Mesenteric fat pad (tissue), 1 donor: ENCODE results near the gene ABCA9. TPM values are rescaled to one million over a fixed set of nuclear protein-coding genes. Genes with fewer than 3 reads are reported as not detected.
"Not testable (repeated sequence)": the region's sequence is repeated elsewhere in the genome, so short reads cannot be mapped to it uniquely, and the experiment has no call there.

Experiments used
- DNase-seq: peaks from one replicate; pipeline ENCODE4 v3.0.0-alpha.2; 2020; ENCODE audit warnings: low spot score
- long read RNA-seq: library from polyadenylated mRNA; unstranded; transcript quantifications from one replicate; pipeline ENCODE4 v2.0.0, GENCODE V29; 2020
- total RNA-seq: library from RNA; stranded (reverse); fragmentation: NEBNext Ultra II Directional; extraction: Animal tissue kit (Norgen Biotek cat#: 25700); gene quantifications from one replicate; pipeline ENCODE4 v1.2.1, GENCODE V29; 2021
- donor health status: DM: yes; HTN: yes; CAD: no.

ABCA9 gene, protein sequence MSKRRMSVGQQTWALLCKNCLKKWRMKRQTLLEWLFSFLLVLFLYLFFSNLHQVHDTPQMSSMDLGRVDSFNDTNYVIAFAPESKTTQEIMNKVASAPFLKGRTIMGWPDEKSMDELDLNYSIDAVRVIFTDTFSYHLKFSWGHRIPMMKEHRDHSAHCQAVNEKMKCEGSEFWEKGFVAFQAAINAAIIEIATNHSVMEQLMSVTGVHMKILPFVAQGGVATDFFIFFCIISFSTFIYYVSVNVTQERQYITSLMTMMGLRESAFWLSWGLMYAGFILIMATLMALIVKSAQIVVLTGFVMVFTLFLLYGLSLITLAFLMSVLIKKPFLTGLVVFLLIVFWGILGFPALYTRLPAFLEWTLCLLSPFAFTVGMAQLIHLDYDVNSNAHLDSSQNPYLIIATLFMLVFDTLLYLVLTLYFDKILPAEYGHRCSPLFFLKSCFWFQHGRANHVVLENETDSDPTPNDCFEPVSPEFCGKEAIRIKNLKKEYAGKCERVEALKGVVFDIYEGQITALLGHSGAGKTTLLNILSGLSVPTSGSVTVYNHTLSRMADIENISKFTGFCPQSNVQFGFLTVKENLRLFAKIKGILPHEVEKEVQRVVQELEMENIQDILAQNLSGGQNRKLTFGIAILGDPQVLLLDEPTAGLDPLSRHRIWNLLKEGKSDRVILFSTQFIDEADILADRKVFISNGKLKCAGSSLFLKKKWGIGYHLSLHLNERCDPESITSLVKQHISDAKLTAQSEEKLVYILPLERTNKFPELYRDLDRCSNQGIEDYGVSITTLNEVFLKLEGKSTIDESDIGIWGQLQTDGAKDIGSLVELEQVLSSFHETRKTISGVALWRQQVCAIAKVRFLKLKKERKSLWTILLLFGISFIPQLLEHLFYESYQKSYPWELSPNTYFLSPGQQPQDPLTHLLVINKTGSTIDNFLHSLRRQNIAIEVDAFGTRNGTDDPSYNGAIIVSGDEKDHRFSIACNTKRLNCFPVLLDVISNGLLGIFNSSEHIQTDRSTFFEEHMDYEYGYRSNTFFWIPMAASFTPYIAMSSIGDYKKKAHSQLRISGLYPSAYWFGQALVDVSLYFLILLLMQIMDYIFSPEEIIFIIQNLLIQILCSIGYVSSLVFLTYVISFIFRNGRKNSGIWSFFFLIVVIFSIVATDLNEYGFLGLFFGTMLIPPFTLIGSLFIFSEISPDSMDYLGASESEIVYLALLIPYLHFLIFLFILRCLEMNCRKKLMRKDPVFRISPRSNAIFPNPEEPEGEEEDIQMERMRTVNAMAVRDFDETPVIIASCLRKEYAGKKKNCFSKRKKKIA (N-terminal part only)
- 57.5 TPM for total RNA-seq
- long read RNA-seq, partial matches to known transcripts: 15 of 17 reads
- long read RNA-seq, other reads (novel, unspliced or antisense): 2 of 17 reads

DNA sequence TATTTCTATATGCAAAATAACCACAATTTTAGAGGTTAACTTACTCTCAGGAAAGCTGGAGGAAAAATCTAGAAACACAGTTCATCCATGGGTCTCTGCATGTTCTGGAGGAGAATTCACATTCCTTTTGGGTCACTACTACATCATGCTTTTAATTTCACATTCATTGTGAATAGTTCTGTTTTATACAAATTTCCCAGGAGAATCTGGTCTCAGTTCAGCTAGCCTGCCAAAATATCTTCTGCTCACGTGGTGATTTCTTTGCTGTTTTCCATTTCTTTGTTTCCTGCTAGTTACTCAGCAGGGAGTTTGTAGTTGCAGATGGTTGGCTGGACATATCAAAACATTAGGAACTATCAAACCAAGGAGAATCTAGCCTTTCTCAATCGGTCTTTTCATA, at the start of gene ABCA9:
ABCA9 (minus strand) TSS at position 106 of the 400 bp plus-strand sequence. CDS start 9,801 bp downstream, outside the sequence.
- no peak for DNase-seq

DNA sequence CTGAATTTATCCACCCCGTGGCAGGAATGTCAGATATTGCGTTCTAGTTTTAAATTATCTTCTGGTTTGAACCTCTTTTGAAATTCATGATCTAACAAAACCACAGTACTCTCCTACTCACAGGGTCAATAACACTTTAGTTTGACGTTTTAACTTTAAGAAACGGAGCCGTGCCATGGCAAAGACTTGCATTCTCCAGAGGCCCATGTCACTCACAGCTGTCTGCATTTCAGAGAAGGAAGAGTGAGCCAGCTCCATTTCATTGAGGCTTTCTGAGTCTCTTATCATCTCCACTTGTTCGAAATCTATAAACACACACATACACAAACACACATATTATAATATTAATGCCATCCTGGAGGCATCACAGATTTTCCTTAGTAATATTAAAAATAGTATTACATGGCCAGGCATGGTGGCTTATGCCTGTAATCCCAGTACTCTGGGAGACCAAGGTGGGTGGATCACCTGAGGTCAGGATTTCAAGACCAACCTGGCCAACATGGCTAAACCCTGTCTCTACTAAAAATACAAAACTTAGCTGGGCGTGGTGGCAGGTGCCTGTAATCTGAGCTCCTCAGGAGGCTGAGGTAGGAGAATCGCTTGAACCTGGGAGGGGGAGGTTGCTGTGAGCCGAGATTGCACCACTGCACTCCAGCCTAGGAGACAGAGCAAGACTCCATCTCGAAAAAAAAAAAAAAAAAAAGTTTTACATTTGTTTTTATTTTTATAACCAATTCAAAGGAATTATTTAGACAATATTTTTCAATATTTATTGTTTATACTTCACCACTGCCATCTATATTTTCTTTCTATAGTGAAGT, 45.4 kb upstream of the ABCA9 start:
- no peak for DNase-seq

DNA sequence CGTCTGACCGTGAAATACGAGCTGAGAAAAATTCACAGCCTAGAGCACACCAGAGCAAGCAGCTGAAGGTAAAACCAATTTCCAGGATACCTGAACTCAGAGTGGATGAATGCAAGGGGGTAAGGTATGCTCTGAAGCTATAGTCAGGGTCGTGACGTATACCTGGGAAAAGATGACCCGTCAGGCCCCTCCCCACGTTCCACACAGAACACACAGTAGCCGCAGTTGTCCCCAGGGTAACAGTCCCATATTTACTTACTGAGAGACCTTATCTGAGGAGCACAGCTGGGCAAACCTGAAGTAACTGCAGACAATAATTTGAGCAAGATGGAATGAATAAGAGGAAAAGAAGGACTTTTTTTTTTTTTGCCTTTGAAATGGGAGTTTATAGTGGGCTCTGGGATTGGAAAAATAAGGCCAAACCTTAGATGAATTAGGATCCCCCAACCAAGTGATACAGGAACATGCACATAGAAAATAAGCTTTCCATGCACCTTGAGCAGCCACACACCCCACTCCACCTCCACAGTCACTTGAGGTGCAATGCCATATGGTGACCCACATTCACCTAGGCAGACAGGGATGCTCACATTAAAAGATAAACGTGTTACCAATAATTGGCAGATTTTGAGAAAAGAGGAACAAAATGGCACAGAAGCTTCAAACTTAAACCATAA, 43.0 kb upstream of the ABCA9 start:
- DNase-seq: no peak

DNA sequence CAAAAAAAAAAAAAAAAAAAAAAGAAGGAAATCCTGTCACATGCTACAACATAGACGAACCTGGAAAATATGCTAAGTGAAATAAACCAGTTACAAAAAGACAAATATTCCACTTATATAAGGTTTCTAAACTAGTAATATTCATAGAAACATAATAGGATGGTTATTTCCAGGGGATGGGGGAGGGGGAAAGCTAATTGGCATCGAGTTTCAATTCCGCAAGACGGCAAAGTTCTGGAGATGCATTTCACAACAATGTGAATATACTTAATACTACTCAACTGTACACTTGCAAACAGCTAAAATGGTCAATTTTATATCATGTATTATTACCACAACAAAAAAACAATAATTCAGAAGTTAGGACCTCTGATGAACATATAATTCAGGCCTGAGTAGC, 37.9 kb upstream of the ABCA9 start:
- no peak for DNase-seq

DNA sequence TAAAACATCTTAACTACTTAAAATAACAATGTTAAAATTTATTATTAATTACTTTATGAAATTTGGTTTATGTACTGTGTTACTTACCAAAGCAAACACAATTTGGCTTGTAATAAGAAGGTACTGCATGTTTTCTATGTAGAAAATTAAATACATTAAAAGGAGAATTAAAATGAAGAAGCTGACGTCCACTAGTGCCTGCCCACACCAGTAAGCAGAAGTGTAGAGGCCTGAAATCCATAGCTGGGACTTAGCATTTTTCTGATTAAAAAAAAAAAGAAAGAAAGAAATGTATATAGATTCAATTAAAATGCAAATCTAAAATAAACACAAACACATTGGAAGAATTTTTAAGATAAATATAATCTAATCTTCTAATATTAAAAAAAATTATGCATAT, 35.8 kb upstream of the ABCA9 start:
- DNase-seq: no peak

DNA sequence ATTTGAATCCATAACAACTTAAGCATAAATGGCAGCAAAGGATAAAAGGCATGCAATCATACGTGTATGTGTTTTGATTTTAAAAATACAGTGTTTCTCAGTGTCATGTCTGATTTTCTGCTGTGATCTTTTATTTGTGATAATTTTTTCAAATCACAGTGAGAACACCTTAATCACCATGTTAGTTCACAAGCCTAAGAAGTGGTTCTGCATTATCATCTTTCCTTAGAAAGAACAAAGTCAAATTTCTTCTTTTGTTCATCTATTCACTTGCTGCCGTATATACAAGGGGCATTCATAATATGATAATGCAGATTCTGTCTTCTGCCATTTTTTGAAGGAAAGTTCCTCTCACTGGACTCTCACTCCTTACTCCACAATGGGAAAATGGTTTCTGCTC, 33.3 kb upstream of the ABCA9 start:
- no peak for DNase-seq

DNA sequence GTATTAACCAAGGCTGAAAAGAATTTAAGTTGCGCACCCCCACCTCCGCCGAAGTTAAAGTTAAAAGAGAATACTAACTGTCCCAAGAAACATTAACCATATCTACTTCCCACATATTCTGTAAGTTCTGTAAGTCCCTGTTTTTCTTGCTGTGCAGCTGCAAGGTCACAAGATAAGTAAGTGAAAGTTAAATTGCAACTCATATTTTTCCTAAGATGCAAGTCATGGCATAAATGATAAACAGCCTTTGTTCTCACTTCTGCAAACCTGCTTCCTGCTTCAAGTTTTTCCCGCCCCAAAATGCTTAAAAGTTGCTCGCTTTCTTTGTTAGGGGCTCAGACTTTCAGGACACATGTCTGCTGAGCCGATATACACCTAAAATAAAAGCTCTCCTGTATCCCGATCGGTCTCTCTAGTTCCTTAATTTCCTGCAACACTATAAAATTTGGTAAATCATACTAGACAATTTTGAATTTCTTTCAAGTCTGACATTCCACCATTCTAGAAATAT, 32.6 kb upstream of the ABCA9 start:
- DNase-seq: no peak

DNA sequence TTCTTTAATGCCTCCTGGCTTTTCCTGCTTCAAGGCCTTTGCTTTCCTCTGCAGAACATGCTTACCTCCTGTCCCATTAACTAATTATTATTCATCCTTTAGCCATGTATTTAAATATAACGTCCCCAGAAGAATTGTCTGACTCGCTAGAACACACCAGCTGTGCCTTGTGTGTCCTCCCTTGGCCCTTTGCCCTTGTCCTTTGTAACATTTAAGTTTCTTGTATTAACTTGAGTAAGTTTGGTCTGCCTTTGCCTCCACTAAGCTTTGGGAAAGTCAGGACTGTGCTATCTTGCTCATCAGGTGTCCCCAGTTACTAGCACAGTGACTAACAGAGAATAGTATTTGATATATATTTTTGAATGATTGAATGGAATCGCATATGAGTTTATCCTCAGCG, 29.6 kb upstream of the ABCA9 start:
- no peak for DNase-seq

DNA sequence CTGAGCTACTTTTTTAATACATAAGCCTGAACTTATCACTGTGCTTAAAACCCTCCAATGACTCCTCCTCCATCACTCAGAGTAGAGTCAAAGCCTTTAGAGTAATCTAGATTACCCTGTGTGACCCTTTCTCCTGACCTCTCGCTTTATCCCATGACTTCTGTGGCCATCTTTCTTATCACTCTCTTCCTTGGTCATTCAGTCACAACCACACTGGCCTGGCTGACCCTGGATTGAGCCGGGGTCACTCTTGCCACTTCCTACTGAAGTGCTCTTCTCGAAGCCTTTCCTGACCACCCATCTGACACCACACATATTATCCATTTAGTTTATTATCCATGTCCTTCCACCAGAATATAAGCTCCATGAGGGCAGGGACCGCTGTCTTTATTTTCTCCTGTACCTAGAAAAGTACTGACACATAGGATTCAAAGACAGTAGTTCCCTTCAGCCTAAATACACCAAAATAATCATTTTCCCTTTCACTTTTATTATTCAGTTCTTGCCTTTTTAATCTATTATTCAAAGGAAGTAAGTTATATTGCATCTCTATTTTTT, 28.0 kb upstream of the ABCA9 start:
- DNase-seq: no peak

DNA sequence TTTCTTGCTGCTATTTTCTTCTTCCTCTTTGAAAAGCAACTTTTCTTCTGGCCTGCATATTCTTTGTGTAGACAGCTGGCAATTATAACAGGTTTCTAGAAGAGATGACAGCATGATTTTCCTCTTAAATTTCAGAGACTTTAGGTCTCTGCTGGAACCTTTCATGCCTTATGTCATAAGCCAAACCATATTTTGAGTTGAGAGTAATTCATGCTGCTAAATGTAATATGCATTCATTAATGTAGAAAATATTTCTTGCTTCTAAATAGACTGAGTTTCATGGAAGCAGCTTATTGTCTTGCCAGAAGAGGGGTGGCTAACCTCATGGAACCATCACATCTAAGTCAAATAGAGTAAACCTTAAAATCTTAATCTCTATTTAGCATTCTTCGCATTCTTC, 25.9 kb upstream of the ABCA9 start:
- DNase-seq: no peak

DNA sequence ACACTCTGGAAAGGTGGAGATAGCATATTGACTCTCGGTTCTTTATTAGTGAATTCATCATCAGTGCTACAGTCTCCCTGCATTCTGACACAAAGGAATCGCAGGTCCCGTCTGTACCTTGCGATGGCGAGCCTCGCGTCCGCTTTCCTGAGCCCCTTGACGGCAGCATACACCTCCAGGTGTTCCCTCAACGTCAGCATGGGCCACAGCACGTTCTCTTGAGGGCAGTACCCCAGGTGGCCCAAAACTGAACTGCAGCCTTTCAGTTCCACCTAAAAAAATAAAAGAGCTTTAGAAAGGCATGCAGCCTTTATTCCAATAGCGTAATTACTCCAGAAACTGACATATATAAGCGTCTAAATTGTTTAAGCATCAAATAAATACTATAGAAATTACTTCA, 24.2 kb upstream of the ABCA9 start:
- DNase-seq: no peak

DNA sequence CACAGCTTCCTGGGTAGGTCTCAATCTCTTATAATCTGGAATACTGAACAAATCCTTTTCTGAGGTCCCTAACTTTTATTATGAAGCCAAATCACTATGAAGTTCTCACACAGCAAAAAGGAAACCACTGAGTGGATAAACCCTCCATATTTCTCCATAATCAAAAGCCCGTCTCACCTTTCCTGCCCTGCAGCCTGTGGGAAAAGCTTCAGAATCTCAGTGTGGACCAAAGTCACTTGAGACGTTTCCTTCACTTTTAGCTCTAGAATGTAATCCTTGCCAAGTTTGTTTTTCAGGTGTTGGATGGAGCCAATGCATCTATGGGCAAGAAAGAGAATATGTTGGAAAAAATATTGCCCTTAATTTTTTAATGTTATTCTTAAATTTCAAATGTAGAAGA, 22.0 kb upstream of the ABCA9 start:
- no peak for DNase-seq

DNA sequence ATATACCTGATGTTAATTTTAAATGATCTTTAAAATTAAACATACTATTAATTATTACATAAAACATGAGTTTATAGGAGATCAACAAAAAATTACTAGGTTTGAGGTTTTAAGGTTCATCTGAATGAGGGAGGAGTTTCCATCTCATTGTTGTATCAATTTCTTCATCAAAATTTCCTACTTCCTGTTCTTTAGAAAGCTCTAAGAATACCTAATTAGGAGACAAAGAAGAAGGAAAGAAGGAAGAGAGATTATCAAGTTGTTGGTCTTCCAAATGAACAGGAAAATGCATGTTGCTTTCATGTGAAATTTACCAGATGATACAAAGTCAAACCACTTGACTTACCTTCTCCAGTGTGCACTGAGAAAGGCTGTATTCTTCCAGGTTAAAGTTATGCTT, 18.1 kb upstream of the ABCA9 start:
- DNase-seq: no peak

DNA sequence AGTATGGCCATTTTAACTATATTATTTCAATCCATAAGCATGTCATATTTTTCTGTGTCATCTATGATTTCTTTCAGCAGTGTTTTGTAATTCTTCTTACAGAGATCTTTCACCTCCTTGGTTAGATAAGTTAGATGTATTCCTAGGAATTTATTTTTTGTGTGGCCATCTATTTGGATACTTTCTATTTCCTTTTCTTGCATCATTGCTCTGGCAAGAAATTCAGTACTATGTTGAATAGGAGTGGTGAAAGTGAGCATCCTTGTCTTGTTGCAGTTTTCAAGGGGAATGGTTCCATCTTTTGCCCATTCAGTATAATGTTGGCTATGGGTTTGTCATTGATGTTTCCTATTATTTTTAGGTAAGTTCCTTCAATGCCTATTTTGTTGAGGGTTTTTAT, 15.1 kb upstream of the ABCA9 start:
- no peak for DNase-seq

DNA sequence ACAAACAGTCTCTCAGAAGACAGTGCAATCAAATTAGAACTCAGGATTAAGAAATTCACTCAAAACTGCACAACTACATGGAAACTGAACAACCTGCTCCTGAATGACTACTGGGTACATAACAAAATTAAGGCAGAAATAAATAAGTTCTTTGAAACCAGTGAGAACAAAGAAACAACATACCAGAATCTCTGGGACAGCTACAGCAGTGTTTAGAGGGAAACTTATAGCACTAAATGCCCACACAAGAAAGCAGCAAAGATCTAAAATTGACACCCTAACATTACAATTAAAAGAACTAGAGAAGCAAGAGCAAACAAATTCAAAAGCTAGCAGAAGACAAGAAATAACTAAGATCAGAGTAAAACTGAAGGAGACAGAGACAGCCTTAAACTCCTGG, 12.7 kb upstream of the ABCA9 start:
- not testable (repeated sequence) for DNase-seq

DNA sequence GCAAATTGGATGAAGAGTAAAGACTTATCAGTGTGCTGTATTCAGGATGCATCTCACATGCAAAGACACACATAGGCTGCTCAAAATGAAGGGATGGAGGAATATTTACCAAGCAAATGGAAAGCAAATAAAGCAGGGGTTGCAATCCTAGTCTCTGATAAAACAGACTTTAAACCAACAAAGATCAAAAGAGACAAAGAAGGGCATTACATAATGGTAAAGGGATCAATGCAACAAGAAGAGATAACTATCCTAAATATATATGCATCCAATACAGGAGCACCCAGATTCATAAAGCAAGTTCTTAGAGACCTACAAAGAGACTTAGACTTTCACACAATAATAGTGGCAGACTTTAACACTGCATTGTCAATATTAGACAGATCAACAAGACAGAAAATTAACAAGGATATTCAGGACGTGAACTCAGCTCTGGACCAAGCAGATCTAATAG, 12.1 kb upstream of the ABCA9 start:
- not testable (repeated sequence) for DNase-seq

DNA sequence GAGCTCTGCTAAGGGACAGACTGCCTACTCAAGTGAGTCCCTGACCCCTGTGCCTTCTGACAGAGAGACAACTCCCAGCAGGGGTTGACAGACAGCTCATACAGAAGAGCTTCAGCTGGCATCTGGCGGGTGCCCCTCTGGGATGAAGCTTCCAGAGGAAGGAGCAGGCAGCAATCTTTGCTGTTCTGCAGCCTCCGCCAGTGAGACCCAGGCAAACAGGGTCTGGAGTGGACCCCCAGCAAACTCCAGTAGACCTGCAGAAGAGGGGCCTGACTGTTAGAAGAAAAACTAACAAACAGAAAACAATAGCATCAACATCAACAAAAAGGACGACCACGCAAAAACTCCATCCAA, 10.5 kb upstream of the ABCA9 start:
- DNase-seq: not testable (repeated sequence)

DNA sequence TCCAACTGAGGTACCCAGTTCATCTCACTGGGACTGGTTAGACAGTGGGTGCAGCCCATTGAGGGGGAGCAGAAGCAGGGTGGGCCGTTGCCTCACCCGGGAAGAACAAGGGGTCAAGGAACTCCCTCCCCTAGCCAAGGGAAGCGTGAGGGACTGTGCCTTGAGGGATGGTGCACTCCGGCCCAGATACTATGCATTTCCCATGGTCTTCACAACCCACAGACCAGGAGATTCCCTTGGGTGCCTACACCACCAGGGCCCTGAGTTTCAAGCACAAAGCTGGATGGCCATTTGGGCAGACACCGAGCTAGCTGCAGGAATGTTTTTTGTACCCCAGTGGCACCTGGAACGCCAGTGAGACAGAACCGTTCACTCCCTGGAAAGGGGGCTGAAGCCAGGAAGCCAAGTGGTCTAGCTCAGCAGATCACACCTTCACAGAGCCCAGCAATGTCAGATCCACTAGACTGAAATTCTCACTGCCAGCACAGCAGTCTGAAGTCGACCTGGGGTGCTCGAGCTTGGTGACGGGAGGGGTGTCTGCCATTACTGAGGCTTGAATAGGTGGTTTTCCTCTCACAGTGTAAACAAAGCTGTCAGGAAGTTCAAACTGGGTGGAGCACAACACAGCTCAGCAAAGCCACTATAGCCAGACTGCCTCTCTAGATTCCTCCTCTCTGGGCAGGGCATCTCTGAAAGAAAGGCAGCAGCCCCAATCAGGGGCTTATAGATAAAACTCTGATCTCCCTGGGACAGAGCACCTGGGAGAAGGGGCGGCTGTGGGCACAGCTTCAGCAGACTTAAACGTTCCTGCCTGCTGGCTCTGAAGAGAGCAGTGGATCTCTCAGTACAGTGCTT, 9.9 kb upstream of the ABCA9 start:
- DNase-seq: not testable (repeated sequence)
